Stimulated activated CD4-positive, alpha-beta T cell treated with anti-CD3 and anti-CD28 coated beads, Interleukin-1b, Interleukin-23, amount 100 ng/mL, for 4 hours (primary cell): ENCODE data around the gene EML6.

Source experiments
- DNase-seq, 2 donors: peaks; one replicate each; pipeline ENCODE4 v3.0.0-alpha.2; 2020; ENCODE audit warnings: low read depth in 2 of 2

Gene EML6

GRCh38 chr2:54879598-54880332, 156.3 kb downstream of the EML6 start:
- no peak for DNase-seq

GRCh38 chr2:54880428-54880827, 157.0 kb downstream of the EML6 start:
- DNase-seq, result no peak

- no peak for DNase-seq
Observed at GRCh38 chr2:54881759-54882158, 158.3 kb downstream of the EML6 start.

- no peak for DNase-seq
Observed at GRCh38 chr2:54885891-54886290, 162.4 kb downstream of the EML6 start.

- DNase-seq, result no peak
Observed at GRCh38 chr2:54887850-54888545, 164.5 kb downstream of the EML6 start.

GRCh38 chr2:54889053-54889452, 165.6 kb downstream of the EML6 start:
- DNase-seq, result no peak

- no peak for DNase-seq
Observed at GRCh38 chr2:54891909-54892308, 168.4 kb downstream of the EML6 start.

- no peak for DNase-seq
Observed at GRCh38 chr2:54894467-54894866, 171.0 kb downstream of the EML6 start.

- no peak for DNase-seq
Observed at GRCh38 chr2:54895730-54896129, 172.3 kb downstream of the EML6 start.

GRCh38 chr2:54897420-54898310, 174.2 kb downstream of the EML6 start:
- no peak for DNase-seq

- no peak for DNase-seq
Observed at GRCh38 chr2:54898456-54899226, 175.2 kb downstream of the EML6 start.

- no peak for DNase-seq
Observed at GRCh38 chr2:54899576-54900200, 176.2 kb downstream of the EML6 start.

- DNase-seq, result no peak
Observed at GRCh38 chr2:54901224-54901986, 177.9 kb downstream of the EML6 start.

GRCh38 chr2:54902763-54903162, 179.3 kb downstream of the EML6 start:
- no peak for DNase-seq

- DNase-seq, result peak; percentile 26 to 48
Observed at GRCh38 chr2:54903736-54904554, 180.5 kb downstream of the EML6 start.

- DNase-seq, result no peak
Observed at GRCh38 chr2:54904836-54905235, 181.4 kb downstream of the EML6 start.

GRCh38 chr2:54906716-54907115, 183.3 kb downstream of the EML6 start:
- no peak for DNase-seq

GRCh38 chr2:54907663-54908062, 184.2 kb downstream of the EML6 start:
- DNase-seq, result no peak

GRCh38 chr2:54908591-54908990, 185.1 kb downstream of the EML6 start:
- DNase-seq, result no peak

GRCh38 chr2:54909001-54909400, 185.5 kb downstream of the EML6 start:
- DNase-seq, result no peak
